HEK293T (cell line): ENCODE measurements around the gene ABI1.

Source experiments
- ARNT ChIP-seq: fragments of 450-650 bp; IDR thresholded peaks from 2 replicates; pipeline ENCODE4 v1.6.1; 2017; ENCODE audit warnings: mild to moderate bottlenecking
- BHLHE40 ChIP-seq: fragments of 450-650 bp; IDR thresholded peaks from 2 replicates; pipeline ENCODE4 v1.6.1; 2016; ENCODE audit warnings: mild to moderate bottlenecking, moderate library complexity, borderline replicate concordance
- CTBP1 ChIP-seq: fragments of 450-650 bp; IDR thresholded peaks from 2 replicates; pipeline ENCODE4 v1.6.1; 2016; ENCODE audit warnings: borderline replicate concordance
- ELF4 ChIP-seq: fragments of 450-650 bp; IDR thresholded peaks from 2 replicates; pipeline ENCODE4 v1.6.1; 2017; ENCODE audit warnings: antibody characterized with exemption
- FOXK2 ChIP-seq: fragments of 450-650 bp; IDR thresholded peaks from 2 replicates; pipeline ENCODE4 v1.6.1; 2016; ENCODE audit warnings: mild to moderate bottlenecking
- FOXM1 ChIP-seq: fragments of 450-650 bp; IDR thresholded peaks from 2 replicates; pipeline ENCODE4 v1.6.1; 2017; ENCODE audit warnings: mild to moderate bottlenecking, borderline replicate concordance
- HDGF ChIP-seq: fragments of 450-650 bp; IDR thresholded peaks from 2 replicates; pipeline ENCODE4 v1.6.1; 2017; ENCODE audit warnings: antibody characterized with exemption, borderline replicate concordance
- LEF1 ChIP-seq: fragments of 450-650 bp; IDR thresholded peaks from 2 replicates; pipeline ENCODE4 v1.6.1; 2017; ENCODE audit warnings: mild to moderate bottlenecking, borderline replicate concordance
- NFRKB ChIP-seq: fragments of 450-650 bp; IDR thresholded peaks from 2 replicates; pipeline ENCODE4 v1.6.1; 2016; ENCODE audit warnings: mild to moderate bottlenecking, moderate library complexity
- SP1 ChIP-seq: fragments of 450-650 bp; IDR thresholded peaks from 2 replicates; pipeline ENCODE4 v1.6.1; 2017
- SUZ12 ChIP-seq: fragments of 450-650 bp; IDR thresholded peaks from 2 replicates; pipeline ENCODE4 v1.6.1; 2016; ENCODE audit warnings: mild to moderate bottlenecking
- TARDBP ChIP-seq: fragments of 450-650 bp; IDR thresholded peaks from 2 replicates; pipeline ENCODE4 v1.6.1; 2016
- ZNF384 ChIP-seq: fragments of 450-650 bp; IDR thresholded peaks from 2 replicates; pipeline ENCODE4 v1.6.1; 2016

DNA sequence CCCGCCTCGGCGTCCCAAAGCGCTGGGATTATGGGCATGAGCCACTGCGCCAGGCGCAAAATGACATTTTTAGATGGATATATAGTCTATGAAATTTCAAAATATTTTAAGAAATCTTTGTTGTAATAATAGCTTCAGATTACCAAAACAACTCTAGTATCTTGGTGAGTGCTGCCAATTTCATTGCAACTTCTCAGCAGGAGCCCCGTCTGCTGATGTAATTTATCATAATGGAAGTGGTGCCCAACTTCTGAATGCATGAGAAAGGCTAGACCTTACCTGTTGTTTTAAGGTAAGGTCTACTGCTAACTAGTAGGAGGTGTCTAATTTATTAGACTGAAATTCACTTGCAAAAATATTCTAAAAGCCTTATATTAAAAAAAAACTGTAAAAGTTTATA lies 143.3 kb downstream of the ABI1 start:
- no peak for TF ChIP-seq ZNF384
- no peak for TF ChIP-seq BHLHE40
- TF ChIP-seq ELF4 = no peak
- TF ChIP-seq LEF1 = no peak
- no peak for TF ChIP-seq FOXM1
- TF ChIP-seq NFRKB = no peak
- TF ChIP-seq CTBP1 = no peak
- TF ChIP-seq SUZ12 = no peak
- TF ChIP-seq ARNT = no peak
- no peak for TF ChIP-seq SP1
- no peak for TF ChIP-seq HDGF
- TF ChIP-seq TARDBP = no peak
- no peak for TF ChIP-seq FOXK2
